GM21447 (cell line): Measurements from ENCODE around the gene ESYT3.
"Not testable (repeated sequence)": the region's sequence is repeated elsewhere in the genome, so short reads cannot be mapped to it uniquely, and the experiment has no call there.

Experiments used
- ATAC-seq: cut with Tn5 transposase; IDR thresholded peaks from one replicate; pipeline ENCODE4 v1.9.1; 2021; ENCODE audit not compliant: unreplicated experiment

ESYT3 gene

GRCh38 chr3:138408751-138409570 is 25.5 kb upstream of the ESYT3 start:
- ATAC-seq: no peak

DNA sequence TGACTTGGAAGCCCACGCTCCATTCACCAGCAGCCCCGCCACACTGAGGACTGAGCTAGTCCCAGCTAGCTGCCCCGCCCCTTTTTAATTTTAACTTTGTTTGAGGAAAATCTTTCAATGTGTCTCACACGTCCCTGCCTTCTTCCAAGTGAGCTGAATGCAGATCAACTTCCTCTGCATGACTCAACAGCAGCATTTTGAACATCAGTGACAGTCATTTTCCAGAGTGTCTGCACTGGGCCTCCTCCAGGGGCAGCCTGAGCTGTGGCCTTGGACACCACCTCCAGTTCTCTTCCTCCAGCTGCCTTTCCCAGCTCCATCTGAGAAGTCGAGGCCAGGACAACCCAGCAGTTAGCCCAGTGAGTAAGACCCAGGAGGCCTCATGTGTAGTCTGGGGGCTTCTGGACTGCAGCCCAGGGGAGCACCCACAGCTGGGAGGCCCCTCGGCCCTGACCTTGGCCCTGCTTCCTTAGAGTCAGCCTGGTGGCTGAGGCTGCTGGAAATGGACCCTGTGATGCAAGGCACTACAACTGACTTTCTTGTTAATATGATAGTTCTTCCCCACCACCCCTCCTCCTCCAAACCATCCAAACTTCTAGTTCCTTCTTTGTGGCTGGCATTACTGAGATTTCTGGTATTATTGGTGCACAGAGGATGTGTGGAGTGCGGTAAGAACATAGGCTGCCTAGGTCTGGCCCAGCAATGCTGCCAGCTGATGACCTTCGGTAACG is 21.4 kb upstream of the ESYT3 start:
- ATAC-seq: no peak

DNA sequence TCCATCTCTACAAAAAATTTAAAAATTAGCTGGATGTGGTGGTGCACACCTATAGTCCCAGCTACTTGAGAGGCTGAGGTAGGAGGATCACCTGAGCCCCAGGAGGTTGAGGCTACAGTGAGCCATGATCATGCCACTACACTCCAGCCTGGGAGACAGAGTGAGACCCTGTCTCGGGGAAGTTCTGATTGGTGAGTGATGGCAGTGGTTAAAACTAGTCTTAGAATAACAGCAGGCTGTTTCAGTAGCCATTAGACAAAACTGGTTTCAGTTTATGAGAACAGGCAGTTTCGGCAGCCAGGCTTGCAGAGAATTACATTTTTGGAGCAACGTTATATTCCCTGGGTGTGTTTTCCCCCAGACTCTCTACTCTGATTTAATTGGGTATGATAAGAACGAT is 18.2 kb upstream of the ESYT3 start:
- ATAC-seq: not testable (repeated sequence)

DNA sequence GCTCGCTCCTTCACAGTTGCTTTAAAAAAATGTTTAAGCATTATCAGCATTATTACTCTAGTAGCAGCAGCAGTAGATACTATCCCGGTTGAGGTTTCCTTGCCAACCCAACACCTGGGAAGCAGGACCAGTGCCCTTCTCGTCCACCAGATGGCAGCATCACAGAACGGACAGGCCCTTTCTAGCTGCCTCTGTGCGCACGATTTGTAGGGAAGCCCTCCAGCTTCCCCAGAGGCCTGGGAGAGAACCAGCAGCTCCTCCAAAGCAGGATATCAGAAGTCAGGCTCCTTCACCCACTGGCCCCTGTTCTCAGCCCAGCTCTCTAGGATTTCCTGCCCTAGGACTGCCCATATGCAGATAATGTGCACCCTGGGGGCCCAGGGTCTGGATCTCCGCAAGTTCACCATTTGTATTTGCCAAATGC is 16.8 kb upstream of the ESYT3 start:
- ATAC-seq: peak; percentile 87

DNA sequence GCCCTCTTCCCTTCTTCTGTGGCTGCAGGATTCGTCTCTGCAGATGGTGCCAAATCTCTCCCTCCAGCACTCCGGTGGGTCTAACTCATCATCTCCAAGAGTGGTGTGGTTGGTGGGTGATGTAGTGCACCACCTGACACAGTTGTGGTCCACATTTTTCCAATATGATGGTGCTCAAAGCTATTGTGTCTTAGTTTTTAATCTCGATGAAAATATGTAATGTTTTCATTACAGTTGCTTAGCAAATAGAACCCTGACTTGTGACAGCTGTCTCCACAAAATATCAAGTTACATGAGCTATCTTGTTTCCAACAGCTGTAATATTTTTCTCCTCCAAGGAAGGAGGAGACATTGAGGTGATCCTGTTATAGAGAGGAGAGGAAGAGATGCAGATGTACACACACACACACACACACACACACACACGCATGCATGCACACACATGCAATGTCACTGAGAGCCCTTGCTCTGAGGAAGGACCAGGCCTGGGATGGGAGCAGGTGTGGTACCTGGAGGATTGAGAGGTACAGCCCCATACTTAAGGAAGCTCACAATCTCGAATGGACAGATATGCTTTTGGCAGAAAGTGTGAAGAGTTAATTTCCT is 15.7 kb upstream of the ESYT3 start:
- no peak for ATAC-seq

DNA sequence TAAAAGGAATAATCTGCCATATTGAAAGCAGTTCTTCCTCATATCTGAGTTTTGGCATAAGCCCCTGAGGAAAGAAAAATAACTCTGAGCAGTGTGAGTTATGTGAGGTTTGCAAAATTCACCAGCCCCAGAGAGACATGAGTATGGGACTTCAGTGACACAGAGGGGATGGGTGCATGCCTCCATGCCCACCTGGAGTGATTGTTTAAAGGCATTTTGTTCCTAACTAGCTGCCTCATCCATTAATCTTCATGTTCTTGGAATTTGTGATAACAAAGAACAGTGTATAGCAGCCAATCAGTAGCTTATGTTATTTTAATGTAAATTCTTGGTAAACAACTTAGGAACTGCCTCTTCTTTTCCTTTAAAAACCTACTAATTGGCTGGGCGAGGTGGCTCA is 11.1 kb upstream of the ESYT3 start:
- ATAC-seq: no peak

GRCh38 chr3:138424323-138424722 is 10.1 kb upstream of the ESYT3 start:
- no peak for ATAC-seq

DNA sequence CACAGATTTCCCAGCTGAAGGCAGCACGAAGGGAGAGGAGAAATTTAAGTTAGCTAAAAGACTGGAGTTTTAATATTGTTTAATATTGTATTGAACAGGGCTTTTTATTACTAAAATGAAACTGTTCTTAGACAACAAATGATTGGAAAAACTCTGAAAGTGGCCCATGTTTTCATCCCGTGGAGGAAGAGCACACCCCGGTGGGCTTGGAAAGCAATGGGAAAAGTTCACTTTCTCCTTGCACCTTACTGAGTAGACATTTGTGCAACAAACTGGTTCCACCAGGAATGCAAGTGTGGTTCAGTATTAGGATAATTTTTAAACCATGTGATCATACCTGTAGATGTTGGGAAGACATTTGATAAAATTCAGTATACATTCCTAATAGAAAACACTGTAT is 8.2 kb upstream of the ESYT3 start:
- no peak for ATAC-seq

- not testable (repeated sequence) for ATAC-seq
Observed at GRCh38 chr3:138426754-138427153, 7.7 kb upstream of the ESYT3 start.

GRCh38 chr3:138429665-138430064 is 4.8 kb upstream of the ESYT3 start:
- no peak for ATAC-seq

GRCh38 chr3:138432576-138433240 is 1.7 kb upstream of the ESYT3 start:
- ATAC-seq: no peak

DNA sequence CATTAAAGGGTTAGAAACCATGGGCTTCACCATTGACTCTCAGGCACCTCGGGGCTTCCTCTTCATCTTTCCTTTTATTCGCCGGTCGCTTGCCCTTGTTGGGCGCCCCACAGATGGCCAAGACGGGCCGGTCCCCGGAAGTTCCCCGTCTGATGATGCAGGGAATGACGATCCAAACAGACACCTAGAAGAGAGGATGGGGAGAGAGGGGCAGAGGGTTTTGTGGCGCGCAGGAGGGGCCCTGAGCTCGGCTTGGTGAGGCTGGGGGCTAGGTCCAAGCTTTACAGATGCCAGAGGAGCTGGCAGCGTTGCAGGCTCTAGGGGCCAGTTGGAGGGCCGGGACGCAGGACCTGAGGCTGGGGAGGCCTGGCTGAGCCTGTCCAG is 532 bp upstream of the ESYT3 start:
- ATAC-seq: no peak

GRCh38 chr3:138434875-138435772 is 708 bp downstream of the ESYT3 start:
- no peak for ATAC-seq

- ATAC-seq: no peak
Observed at GRCh38 chr3:138435840-138436239, 1.4 kb downstream of the ESYT3 start.

GRCh38 chr3:138437281-138437680 is 2.9 kb downstream of the ESYT3 start:
- ATAC-seq: no peak

- ATAC-seq: no peak
Observed at GRCh38 chr3:138438896-138439295, 4.5 kb downstream of the ESYT3 start.

- ATAC-seq: no peak
Observed at GRCh38 chr3:138439646-138440045, 5.2 kb downstream of the ESYT3 start.

- ATAC-seq: no peak
Observed at GRCh38 chr3:138440121-138440521, 5.7 kb downstream of the ESYT3 start.

DNA sequence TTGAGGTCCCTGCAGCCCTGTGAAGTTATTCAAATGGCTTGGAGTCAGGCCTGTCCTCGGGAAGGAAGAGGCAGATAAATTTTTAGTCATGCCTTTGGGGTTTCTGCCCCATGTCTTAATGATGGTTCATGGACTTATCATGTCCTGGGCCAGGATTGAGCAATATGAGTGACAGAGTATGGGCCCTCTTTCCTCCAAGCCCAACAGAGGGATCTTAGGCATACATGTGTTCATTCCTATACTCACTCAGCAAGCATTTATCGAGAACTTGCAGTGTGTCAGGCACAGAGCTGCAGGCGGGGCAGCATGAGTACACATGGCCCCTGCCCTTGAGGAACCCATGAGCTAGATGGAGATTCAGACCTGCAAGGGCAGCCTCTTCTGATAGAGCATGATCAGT is 6.2 kb downstream of the ESYT3 start:
- no peak for ATAC-seq

DNA sequence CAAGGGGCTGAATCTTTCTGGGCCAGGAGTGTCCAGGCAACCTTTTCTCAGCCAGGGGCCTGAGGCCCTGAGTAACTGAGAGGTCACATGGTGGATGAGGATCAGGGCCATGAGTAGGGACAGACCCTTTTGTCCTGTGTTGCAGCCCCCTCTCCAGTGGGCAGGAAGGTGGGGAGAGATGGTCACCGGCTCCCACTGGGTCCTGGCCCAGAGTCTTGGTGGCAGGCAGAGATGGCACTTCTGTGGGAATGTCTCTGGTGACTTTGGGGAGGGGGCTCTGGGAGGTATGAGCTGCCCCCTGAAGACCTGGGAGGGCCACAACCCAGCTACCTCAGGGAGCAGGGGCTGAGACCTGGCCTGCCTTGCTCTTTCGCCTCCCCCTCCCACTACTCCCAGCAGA is 6.8 kb downstream of the ESYT3 start:
- no peak for ATAC-seq
